Right forelimb (tissue), 1 donor: ENCODE results near the gene SND1.

Source experiments
- DNase-seq: peaks from one replicate; pipeline ENCODE4 v3.0.0-alpha.2; 2018

SND1 gene

DNA sequence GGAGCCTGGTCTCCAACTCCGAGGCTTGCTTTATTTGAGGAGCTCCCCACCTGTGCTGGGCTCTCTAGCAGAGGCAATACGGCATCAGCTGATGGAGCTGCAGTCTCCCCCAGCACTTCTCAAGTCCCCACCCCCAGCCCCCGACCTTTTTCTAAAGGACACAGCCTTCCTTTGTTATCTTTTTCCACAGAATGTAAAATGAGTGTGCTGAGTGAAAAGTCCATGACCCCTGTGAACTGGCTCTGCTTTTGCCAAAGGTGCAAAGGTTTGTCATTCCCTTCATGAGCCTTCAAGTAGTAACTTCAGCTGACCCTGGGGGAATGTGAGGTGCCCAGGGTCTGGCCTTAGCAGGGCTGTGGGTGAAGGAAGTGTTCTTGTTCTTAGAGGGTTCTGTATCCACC is 353.8 kb downstream of the SND1 start:
- DNase-seq, result no peak

DNA sequence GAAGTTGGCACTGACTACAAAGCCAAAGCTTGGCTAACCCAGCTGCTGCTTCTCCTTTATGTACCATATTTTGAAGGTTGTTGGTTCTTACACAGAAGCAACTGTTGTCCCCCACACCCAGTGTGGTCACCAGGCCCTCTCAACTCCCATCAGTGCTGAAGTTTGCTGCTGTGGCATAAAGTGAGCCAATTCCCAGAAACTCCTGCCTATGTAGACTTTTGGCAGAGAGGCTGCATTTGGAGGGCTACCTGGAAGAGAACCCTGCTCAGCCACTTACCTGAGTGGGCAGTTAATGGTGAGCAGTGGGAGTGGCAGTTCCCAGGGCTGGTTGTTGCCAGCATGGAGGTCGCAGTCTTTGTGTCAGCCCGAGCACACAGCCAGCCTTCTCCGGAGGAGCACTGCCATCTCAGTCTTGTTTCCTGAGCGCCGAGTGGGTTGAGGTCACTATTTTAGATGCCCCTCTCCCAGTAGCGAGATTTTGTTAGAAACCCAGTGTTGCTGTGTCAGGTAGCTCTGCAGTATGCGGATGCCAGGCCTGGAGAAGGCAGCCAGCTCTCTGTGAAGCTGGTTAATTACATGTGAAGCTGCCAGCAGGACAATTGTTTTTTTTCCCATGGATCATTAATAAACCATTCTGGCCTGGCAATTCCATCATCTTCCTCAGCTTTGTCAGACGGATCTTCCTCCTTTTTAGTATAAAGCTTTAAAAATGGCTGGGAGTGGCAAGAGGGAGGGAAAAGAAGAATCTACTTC is 354.7 kb downstream of the SND1 start:
- no peak for DNase-seq

DNA sequence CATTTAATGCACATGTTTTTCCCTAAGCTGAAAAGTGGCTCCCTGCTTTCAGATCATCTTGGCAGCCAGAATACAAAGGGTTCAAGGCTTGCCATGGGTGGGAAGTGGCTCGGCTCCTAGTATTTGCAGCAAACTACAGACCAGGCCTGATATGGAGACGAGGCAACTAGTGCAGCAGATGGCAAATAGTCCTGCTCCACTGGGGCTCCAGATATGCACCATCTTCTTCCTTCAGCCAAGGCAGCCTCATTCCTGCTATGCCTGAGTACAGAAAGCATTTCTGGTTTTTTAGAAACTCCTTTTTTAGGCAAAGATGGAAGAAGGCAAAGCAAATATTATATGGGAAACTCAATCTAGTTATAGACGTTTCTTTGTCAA is 355.3 kb downstream of the SND1 start:
- no peak for DNase-seq

DNA sequence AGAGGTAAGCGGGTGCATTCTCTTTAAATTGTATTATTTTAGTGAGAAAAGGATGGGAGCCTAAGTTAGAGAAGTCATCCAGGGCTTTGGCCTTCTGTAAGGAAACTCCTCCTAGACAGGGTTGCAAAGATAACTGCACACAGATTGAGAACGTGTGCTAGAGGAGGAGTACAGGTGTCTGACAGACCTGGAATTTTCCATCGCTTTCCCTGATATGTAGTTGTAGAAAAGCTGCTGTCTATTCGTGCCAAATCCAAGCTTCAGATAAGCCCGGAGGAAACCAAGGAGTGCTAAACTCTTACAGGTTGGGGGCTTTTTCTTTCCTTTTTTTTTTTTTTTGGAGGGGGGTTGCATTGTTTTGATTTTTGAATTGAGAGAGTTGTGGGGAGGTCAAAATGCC is 356.1 kb downstream of the SND1 start:
- no peak for DNase-seq

DNA sequence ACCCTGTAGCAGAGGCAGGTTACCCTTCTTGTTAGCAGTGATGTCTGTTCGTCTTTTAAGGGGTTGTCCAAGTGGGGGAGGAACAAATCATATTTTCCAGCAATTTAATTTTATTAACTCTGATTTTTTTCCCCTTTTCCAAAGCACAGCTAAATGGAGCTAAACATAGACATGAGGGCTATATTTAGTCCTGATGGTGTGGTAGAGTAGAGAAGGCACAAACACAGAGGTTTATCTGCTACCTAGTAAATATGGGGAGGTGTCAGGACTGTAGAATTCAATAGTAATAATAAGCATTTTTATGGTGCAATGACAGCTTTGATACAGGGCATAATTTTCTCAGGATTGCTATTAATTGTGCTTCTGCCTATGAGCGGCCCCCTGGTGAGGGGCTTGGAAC is 356.8 kb downstream of the SND1 start:
- no peak for DNase-seq

DNA sequence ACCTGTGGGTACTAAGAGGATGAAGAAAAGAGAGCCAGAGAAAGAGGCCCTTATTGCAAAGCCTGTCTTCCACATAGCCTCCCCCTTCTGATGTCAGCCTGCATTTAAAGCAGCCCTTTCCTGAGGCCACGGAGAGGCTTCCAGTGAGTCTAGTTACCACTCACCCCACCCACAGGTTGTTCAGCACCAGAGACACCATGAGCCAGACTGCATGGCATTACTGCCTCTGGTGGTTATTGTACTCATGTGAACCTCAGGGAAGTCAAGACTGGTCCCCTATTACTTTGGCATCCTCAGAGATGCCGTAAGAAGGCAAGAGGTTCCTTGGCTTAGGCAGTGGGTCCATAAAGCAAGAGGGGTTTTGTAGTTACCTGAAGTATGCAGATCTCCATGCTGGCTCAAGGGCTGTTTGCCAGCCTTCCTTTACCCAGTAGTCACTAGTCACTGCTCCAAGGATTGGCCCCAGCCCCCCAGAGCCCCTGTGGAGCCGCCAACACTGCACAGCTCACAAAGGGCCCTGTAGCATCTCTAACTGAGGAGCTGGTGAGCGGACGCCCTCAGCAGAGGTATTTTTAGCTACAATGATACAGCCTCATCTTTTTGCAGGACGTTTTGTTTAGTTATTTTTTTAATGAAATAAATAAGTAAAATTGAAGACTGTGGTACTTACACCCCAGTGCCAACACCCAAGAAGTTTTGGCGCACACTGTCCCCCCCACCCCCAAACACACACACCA is 358.6 kb downstream of the SND1 start:
- no peak for DNase-seq

DNA sequence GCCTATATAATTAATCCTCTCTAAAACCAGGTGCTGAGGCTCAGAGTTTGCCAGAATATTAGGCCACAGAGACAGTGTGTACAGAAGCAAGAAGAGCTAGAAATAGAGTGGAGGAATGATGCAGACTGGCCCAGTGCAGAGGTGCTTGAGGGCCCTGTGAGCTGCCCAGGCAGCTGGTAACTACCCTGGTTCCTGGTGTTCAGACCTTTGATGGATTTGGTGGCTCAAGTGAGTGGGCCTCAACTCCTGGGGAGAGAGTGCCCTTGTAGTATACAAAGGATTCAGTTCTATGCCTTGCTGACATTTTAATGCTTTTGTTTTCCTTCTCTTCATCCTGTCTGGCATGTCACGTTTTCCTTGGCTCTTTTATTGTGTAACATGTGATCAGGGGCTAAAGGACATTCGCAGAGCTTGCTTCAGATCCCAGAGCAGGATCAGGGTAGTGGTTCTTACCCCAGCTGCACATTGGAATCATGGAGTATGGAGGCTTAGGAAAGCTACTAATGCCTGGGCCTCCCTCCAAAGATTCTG is 359.2 kb downstream of the SND1 start:
- DNase-seq, result no peak

DNA sequence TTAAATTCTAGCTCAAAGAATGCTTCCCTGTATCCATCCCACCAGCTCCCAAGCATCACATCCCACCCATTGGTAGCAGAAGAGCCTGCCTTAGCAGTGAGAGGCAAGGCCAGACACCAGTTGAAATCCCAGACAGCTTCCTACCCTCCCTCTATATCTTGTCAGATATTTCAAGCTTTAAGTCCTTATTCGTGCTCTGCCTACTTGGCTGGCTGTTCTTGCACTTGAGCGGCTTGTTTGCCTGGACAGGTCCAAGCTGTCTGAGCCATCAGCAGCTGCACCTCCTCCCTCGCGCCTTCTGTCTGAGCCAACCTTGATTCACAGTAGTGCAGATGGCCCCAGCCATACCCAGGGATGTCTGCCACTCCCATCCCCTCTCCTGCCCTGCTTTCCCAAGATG is 362.8 kb downstream of the SND1 start:
- DNase-seq, result no peak

DNA sequence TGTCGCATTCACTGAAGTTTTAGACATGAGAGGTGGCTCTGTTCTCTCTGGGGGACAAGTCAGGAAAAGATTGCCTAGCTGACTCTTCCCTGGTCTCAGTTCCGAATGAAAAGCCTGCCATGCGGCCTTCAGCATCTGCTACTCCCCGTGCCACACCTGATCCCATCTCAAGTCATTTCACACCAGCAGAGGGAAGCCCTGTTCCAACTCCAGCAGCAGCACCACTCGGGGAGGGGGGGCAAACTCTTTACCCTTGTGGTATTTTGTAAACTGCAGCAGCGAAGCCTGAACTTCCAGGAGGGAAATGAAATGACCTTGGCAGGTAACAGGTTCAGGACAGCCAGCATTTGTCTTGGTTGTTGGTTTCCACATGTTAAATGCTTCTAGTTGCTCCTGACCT is 365.5 kb downstream of the SND1 start:
- no peak for DNase-seq

DNA sequence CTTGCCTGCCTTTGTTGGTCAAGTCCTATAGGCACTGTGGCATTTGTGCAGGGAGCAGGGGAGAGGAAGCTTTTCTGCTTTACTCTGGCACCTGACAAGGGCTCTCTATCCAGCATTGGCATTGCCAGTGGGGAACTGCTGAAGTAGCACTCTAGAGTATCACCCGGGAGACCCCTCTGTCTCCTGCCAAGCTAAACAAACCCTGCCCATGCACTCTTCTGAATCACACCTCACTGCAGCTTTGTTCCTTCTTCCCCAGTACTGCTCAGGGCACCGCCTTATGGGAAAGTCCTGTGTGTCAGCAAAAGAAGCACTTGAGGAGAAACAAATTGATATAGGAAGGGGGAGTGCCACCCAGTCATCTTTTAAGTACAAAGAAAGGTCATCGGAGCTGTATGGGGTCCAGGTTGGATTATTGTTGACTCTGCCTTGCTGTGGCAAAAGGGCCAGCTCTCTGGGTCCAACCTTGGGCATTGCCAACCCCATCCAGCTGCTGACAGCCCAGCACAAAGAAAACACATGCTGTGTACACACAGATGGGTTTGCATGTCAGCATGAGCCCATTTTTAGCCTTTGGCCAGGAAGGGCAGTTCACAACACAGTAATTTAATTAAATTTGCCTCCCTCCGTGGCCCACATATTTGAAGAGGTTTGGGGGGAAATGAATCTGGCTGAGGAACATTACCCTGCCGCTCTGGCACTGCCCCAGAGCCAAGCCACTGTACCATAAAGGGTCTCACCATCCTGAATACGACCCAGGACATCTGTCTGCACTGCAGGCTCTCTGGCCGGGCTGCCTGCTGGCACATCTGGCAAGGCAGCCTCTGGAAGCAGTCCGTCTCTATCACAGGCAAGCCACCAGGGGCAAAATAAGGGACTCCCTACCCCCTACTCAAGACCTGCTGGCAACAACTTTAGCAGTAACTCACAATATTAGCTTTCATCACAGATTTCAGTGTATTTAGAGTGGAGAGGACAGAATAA is 366.2 kb downstream of the SND1 start:
- DNase-seq, result no peak

DNA sequence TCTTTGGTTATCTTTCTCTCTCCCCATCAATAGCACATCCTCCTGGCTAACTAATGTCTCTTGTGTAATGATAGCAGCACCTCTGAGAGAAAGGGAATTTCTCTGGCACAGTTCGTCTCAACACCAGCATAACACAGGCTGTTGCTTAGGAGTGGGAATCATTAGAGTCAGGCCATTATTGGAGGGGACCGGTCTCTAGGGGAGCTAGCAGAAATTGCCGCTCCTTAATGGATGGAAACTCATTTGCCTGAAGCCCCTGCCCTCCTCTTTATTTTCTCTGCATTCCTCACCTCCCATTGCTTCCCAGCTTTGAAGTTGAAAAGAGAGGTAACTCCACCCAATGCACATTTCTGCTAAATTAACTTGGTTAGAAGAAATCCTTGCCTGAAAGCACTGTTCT is 367.3 kb downstream of the SND1 start:
- DNase-seq, result no peak

DNA sequence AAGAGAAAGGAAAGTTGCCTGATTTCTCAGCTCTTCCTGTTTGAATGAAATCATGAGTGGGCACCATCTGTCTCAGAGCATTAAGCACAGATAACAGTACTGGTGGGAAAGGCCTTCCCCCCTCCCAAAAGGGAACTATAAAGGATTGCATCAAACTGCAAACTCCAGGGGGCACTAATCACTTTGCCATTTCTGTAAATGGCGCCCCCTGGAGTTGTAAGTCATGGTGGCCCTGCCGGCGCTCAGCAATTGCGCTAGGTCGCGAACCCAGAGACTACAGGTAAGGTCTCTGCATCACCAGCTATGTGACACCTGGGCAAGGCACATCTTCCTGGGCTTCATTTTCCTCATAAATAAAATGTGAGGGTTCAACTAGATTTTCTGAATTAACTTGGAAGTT is 368.2 kb downstream of the SND1 start:
- DNase-seq, result no peak

DNA sequence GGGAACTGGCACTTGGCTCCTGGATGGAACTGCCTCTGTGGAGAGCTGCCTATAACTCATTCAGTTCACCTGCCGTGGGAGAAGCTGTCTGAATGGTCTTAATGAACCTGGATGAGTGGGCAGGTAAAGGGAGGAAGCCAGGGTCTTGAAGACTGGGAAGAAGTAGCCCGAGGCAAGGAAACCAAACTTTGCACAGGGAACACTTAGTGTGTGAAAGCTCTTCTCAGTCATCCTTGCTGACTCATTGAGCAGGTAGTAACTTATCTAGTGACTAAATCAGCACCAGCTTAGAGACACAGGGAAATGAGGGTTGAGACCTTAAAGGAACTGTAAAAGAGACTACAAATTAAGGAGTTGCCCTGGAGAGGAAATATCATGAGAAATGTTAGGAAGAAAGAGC is 369.4 kb downstream of the SND1 start:
- no peak for DNase-seq

DNA sequence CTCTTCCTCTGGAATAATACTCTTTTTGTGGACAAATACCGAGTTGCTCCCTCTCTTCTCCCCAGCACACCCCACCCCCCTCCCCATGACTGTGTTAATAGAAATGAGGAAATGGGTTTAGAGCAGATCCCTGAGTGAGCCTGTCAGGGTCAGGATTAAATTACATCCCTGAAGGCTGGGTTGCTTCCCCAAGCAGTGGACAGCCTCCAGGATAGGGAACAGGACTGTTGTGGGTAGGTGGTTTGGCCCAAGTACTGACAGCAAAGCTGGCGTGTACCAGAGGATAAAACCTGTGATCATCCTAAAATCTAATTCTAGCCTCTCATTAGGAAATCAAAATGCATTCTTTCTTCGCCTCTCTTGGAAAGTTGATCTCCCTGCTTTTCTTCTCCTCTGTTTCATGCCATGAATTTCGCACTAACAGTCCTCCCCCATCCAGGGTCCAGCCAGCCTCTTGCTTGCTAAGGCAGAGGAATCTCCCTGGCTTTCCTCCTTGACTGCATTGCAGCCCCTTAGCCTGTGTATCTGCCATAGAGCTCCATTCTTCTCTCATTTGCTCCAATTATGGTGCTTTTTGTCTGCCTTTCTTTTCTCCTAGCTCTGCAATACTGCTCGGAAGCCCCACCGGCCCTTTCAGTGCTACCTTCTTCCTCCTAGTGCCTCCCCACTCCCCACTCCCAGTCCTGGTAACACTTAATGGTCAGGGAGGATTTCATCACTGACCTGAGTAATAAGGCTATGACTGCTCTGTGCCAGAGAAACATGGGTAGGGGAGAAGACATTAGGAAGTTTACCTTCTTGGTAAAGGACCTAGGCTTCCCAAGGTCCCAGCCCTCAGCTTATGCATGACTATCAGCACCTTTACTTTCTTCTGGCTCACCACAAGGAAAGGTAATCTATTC is 370.9 kb downstream of the SND1 start:
- no peak for DNase-seq

DNA sequence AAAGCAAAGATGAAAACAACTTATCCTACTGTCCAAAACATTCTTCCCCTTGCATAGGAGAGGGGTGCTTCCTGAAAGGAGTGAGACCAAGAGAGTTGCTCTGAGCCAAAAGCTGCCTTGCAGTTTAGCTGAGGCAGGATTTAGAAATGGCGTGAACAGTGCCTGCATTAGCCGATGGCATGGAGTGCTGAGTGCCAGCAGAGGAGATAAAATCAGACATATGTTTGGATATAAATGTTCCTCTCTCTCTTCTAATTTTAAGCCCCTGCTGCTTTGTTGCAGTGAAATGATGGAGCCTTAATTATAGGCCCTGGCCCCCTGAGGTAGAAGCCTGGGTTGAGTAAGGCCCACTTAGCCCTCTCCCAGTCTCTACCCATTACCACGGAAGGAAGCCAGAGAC is 372.2 kb downstream of the SND1 start:
- no peak for DNase-seq

DNA sequence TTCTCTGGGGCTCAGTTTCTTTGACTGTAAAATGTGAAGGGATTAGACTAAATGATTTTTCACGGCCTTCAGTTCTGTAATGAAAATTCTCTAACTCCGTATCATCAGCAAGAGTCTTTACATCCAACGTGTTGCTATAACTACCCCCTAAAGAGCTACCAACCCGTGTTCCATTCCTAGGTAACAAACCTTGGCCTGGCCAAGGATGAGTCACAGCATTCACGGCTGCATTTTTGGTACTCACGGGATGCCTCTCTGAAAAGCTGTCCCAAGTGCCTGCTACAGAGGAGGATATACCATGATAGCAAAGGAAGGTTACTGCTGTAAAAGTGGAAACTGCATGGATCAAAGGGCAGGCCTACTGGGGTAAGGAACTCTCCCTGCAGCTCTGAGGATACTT is 373.4 kb downstream of the SND1 start:
- DNase-seq, result no peak

DNA sequence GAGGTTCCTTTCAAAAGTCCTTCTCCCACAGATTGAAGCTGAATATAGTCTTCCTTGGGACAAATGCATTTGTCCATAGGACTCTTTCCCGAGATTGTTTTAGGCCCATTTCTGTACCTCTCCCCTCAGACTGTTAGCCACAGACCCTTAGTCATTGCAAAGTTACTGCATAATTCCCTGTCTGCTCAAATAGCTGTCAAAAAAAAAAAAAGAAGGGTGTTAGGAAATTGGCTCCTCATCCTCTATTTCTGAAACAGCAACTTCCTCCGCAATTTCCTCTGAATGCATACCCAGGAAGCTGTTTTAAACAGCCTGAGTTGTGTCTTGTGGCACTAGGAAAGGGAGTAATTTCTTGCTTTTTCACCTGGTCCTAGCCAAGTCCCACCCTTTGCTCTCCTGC is 373.8 kb downstream of the SND1 start:
- DNase-seq, result no peak

DNA sequence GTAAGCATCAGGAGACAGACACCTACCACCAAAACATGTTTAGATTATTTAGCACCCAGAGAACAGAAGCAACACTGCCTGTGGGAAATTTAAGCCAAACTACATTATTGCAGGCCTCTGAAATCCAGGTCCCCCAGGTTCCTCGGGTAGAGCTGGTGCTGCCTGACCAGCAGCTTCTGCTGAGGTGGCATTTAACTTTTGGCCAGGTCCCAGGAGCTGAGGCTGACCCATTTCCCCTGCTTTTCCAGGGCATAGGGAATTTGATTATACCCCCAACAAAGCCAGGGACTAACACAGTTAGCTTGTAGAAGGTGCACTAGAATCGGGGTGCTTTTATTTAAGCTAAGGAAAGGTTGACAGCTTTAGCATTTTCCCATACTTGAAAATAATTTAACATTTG is 374.6 kb downstream of the SND1 start:
- DNase-seq, result no peak

DNA sequence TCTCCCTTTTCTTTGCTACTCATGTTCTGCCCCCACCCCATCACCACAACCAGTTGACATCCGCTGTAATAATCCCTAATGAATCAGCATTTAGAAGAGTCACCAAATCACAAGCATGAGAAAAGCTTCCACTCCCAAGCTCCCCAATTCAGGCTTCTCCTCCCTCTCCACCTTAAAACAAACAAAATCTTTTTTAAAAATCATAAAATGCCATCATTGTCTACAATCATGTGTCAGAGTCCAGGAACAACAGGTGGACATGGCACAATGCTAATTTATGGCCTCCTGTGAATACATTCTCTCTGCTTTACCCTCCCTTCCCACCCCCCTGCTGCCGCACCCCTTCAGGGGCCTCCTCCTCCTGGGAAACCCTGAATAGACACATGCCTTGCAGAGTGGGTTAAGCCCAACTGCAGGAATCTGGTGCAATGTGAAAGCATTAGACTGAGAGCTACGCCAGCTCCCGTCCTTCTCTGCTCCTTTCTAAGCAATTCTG is 375.5 kb downstream of the SND1 start:
- DNase-seq, result no peak

DNA sequence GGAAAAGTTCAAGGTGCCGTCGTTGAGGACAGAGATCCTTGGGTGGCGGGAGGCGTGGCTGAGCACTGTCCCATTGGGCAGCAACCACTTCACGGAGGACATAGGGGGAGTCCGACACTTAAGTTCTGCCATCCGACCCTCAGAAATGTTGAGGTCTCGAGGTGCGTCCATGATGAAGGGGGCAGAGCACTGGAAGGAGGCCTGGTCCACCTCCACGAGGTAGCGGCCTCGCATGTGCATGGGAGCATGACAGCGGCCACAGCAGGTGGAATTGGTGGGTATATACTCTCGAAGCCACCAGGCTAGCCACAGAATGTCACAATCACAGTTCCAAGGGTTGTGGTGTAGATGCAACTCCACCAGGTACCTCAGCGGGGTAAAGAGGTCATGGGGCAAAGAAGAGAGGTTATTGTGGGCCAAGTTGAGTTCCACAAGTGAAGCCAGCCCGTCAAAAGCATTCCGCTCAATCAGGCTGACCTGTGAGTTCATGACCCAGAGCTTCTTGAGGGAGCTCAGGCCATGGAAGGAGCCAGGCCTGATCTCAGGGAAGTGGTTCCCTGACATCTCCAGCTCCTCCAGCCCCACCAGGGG is 377.5 kb downstream of the SND1 start:
- DNase-seq, result no peak

DNA sequence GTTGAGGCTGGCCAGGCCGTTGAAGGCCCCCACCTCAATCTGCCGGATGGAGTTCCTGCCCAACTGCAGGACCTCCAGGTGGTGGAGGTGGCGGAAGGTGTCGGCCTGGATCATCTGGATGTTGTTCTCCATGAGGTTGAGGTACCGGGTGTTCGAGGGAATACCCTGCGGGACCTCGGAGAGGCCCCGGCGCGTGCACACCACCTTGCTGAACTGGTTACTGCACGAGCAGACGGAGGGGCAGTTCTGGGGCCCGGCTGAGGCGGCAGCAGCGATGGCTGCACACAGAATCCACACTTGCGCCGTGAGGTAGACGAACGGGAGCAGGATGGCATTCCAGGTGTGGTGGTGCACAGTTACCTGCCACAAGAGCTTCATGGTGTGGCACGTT is 378.3 kb downstream of the SND1 start:
- no peak for DNase-seq
